HUDEP-2 (cell line): ENCODE measurements around the gene CLPTM1L.
"Not testable (repeated sequence)": the region's sequence is repeated elsewhere in the genome, so short reads cannot be mapped to it uniquely, and the experiment has no call there.

Source experiments
- DNase-seq, 76 experiments: peaks; one replicate each; lab custom pipeline; 2025; ENCODE audit not compliant: unreplicated experiment in 76 of 76; lab: John Stamatoyannopoulos, UW

Gene CLPTM1L

GRCh38 chr5:1342268-1342667, 2.6 kb downstream of the CLPTM1L start:
- no peak for DNase-seq

- DNase-seq, result no peak
Measured at GRCh38 chr5:1341863-1342262, 3.0 kb downstream of the CLPTM1L start.

- DNase-seq, result not testable (repeated sequence)
Measured at GRCh38 chr5:1339818-1340210, 5.1 kb downstream of the CLPTM1L start.

GRCh38 chr5:1339139-1339817, 5.6 kb downstream of the CLPTM1L start:
- not testable (repeated sequence) for DNase-seq

- DNase-seq, result no peak
Measured at GRCh38 chr5:1338506-1339070, 6.3 kb downstream of the CLPTM1L start.

- DNase-seq, result no peak
Measured at GRCh38 chr5:1338196-1338490, 6.8 kb downstream of the CLPTM1L start.

- no peak for DNase-seq
Measured at GRCh38 chr5:1337489-1338195, 7.3 kb downstream of the CLPTM1L start.

- DNase-seq, result no peak
Measured at GRCh38 chr5:1336749-1337488, 8.0 kb downstream of the CLPTM1L start.

- no peak for DNase-seq
Measured at GRCh38 chr5:1336106-1336561, 8.8 kb downstream of the CLPTM1L start.

GRCh38 chr5:1335540-1336095, 9.3 kb downstream of the CLPTM1L start:
- DNase-seq, result peak in 57 of 76 experiments; percentile 5 to 65 (median 37)

GRCh38 chr5:1334831-1335539, 9.9 kb downstream of the CLPTM1L start:
- no peak for DNase-seq

- no peak for DNase-seq
Measured at GRCh38 chr5:1333986-1334385, 10.9 kb downstream of the CLPTM1L start.

GRCh38 chr5:1333286-1333685, 11.6 kb downstream of the CLPTM1L start:
- DNase-seq, result not testable (repeated sequence)

- no peak for DNase-seq
Measured at GRCh38 chr5:1332461-1333001, 12.4 kb downstream of the CLPTM1L start.

GRCh38 chr5:1331861-1332405, 13.0 kb downstream of the CLPTM1L start:
- no peak for DNase-seq

GRCh38 chr5:1330847-1331831, 13.8 kb downstream of the CLPTM1L start:
- DNase-seq, result no peak

- DNase-seq, result no peak
Measured at GRCh38 chr5:1330146-1330846, 14.6 kb downstream of the CLPTM1L start.

GRCh38 chr5:1329111-1329579, 15.8 kb downstream of the CLPTM1L start:
- no peak for DNase-seq
